Pancreas (tissue), 10 donors: ENCODE data around the gene MCRS1. TPM values are rescaled to one million over a fixed set of nuclear protein-coding genes. Genes with fewer than 3 reads are reported as not detected.
A peak's percentile ranks its signal among the peaks of the same experiment; 100 is the strongest.
"Not testable (repeated sequence)": the region's sequence is repeated elsewhere in the genome, so short reads cannot be mapped to it uniquely, and the experiment has no call there.

ENCODE experiments used
- ATAC-seq, 4 donors: fragments of 200-7000 bp; cut with Tn5 transposase; one replicate each; pipeline versions ENCODE4 v1.8.0 to v1.9.1; 2020; ENCODE audit warnings: mild to moderate bottlenecking in 4 of 4, moderate library complexity in 4 of 4
- DNase-seq, 6 donors: peaks; one replicate each; pipeline ENCODE4 v3.0.0-alpha.2; 2020
- FAIRE-seq: peaks from 2 replicates; lab custom pipeline; 2012; peaks lifted over from hg19 to GRCh38; lab: Jason Lieb, UNC
- H3K27ac ChIP-seq, 4 donors: fragments of 200-600 bp; sonication (generic); 1 replicate in 3 of 4; 2 replicates in 1 of 4; pipeline versions ENCODE4 v1.5.0 to v1.8.0; 2020
- H3K27me3 ChIP-seq, 4 donors: fragments of 200-600 bp; one replicate each; pipeline ENCODE4 v1.8.0; 2021
- H3K36me3 ChIP-seq, 3 donors: fragments of 200-600 bp; sonication (generic) in 1 of 3; one replicate each; pipeline versions ENCODE4 v1.5.0 to v1.8.0; 2020 to 2021
- H3K4me1 ChIP-seq, 3 donors: fragments of 200-600 bp; one replicate each; pipeline ENCODE4 v1.8.0; 2021
- H3K4me3 ChIP-seq, 4 donors: fragments of 200-600 bp; sonication (generic) in 2 of 4; one replicate each; pipeline versions ENCODE4 v1.5.0 to v1.8.0; 2020 to 2021
- H3K9me3 ChIP-seq, 4 donors: fragments of 200-600 bp; one replicate each; pipeline ENCODE4 v1.8.0; 2021
- WGBS, 2 donors: extraction: QIAGEN DNeasy Blood & Tissue Kit; methylation state at CpG; one replicate each; pipeline ENCODE4 v1.1.7; 2013; 5-methylcytosine and 5-hydroxymethylcytosine counted together
- intact Hi-C, 3 donors: fragments of 100-400 bp; cut with DNase I; formaldehyde crosslinking; loops; one replicate each; pipeline versions ENCODE4 v1.11.1 to v1.14.2; 2022
- polyA plus RNA-seq, 2 donors: library from polyadenylated mRNA; stranded (reverse); fragments of 200-250 nt; gene quantifications; one replicate each; pipeline ENCODE4 v1.2.3, GENCODE V29; 2013
- total RNA-seq, 6 donors: library from RNA; stranded (reverse); fragmentation: NEBNext Ultra II Directional in 4 of 6; extraction: Animal tissue kit (Norgen Biotek cat#: 25700) in 4 of 6; gene quantifications; one replicate each; pipeline versions ENCODE4 v1.2.1 to v1.2.4, GENCODE V29; 2021 to 2023
- TF ChIP-seq, protein P1 (sequence below), 4 donors: fragments of 200-600 bp; sonication (generic) in 3 of 4; IDR thresholded peaks; one replicate each; pipeline versions ENCODE4 v1.5.0 to v1.8.0; 2021; ENCODE audit warnings: antibody characterized with exemption in 4 of 4
- donor health status: healthy with polysubstance abuse.
- donor health status: DM: no; HTN: no; CAD: no; lungs with moderate emphysema.
- donor health status: DM: no; HTN: no; CAD: no.
- donor health status: control.
- donor health status: control.
- donor health status: Bipolar disorder and iron deficiency.
- donor health status: DM: yes; HTN: yes; CAD: no.
- donor health status: DM: no; HTN: no; CAD: no.
- donor health status: DM: no; HTN: no; CAD: no.
- donor health status: DM: yes; HTN: yes; CAD: no.

The MCRS1 gene, protein sequence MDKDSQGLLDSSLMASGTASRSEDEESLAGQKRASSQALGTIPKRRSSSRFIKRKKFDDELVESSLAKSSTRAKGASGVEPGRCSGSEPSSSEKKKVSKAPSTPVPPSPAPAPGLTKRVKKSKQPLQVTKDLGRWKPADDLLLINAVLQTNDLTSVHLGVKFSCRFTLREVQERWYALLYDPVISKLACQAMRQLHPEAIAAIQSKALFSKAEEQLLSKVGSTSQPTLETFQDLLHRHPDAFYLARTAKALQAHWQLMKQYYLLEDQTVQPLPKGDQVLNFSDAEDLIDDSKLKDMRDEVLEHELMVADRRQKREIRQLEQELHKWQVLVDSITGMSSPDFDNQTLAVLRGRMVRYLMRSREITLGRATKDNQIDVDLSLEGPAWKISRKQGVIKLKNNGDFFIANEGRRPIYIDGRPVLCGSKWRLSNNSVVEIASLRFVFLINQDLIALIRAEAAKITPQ
- total RNA-seq: 10 to 100 TPM; 19.3 to 29.9 (median 22.9) TPM
- 10 to 100 TPM; 59.6 to 71.0 TPM for polyA plus RNA-seq

DNA sequence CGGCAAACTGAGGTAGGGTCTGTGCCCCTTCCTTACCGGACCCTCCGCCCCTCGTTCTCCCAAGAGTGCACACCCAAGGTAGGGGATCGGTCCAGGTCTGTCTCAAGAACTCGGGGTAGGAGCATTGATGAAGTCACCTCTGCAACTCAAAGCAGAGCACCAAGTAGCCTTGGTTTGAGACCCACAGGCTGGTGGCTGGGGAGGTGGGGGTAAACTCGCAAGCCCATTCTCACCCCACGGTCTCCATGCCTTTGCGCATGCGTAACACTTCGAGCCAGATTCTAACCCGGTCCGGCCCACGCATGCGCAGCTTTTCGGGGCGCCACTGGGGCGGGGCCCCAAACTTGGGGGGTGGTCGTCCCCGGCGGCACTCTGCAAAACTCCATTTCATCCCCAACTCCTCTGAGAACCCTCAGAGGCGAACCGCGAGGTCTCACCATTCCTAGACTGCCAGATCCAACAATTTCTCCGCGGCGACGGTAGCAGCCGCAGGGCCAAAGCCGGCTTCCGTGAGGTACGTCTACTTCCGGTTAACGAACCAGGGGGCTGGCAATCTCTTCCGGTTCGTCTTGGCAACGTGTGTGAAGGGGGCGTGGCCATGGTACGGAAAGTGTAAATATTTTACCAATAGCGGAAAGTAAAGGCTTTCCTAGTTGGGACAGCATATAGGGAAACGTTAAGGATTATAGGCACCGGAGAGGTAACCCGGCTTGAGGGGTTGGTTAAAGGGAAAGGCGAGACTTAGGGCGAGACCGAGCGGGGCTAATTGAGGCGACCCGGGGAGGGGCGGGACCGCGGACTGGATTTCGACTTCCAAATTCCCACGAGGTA is at the start of gene MCRS1:
Gene MCRS1 (minus strand): TSS at position 532 of the 831 bp plus-strand sequence. CDS start 1,411 bp downstream, outside the sequence.
- FAIRE-seq: peak; percentile 59
- H3K27me3 ChIP-seq: no peaks in the 10 kb centered on the region

DNA sequence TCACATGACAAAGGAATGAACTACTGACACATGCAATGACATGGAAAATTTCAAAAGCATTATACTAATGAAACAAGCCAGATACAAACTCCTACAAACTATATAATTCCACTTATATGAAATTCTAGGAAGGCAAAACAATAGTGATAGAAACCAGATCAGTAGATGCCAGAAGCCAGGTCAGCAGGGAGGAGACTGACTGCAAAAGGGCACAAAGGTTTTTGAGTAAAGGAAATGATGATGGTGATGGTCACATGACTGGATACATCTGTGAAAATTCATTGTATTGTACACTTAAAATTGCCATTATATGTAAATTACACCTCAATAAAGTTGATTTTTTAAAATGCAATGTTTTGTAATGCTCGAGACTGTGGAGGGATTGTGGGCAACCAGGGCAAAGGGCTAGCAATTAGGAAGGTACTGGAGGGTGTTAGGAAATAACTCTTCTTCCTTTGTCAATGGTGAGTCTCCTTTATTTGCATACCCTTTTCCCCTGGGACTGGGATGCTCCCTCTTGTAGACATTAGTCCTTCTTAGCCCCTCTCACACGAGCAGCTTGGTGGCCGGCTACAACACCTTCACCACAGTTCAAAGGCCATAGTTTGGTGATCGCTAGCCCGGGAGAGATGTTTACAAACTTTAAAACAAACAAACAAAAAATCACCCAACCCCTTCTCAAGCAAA is 48.7 kb upstream of the MCRS1 start:
- TF ChIP-seq, protein P1, sequence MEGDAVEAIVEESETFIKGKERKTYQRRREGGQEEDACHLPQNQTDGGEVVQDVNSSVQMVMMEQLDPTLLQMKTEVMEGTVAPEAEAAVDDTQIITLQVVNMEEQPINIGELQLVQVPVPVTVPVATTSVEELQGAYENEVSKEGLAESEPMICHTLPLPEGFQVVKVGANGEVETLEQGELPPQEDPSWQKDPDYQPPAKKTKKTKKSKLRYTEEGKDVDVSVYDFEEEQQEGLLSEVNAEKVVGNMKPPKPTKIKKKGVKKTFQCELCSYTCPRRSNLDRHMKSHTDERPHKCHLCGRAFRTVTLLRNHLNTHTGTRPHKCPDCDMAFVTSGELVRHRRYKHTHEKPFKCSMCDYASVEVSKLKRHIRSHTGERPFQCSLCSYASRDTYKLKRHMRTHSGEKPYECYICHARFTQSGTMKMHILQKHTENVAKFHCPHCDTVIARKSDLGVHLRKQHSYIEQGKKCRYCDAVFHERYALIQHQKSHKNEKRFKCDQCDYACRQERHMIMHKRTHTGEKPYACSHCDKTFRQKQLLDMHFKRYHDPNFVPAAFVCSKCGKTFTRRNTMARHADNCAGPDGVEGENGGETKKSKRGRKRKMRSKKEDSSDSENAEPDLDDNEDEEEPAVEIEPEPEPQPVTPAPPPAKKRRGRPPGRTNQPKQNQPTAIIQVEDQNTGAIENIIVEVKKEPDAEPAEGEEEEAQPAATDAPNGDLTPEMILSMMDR (IDR thresholded peaks at IDR 0.05): no peak
- DNase-seq (no peak), ATAC-seq (no peak), FAIRE-seq (no peak)
- no peak overlapping the region for H3K4me3 ChIP-seq
- WGBS, 2 donors: 72 to 80% methylated on average over 5 of the region's 5 CpGs
- H3K36me3 ChIP-seq: no peaks in the 10 kb centered on the region
- no peak overlapping the region for H3K27ac ChIP-seq
- intact Hi-C loops: no loop called here
- H3K4me1 ChIP-seq: peaks cover 0 to 4% (median 4%) of the 10 kb centered on the region in 3 donors
- H3K9me3 ChIP-seq: no peaks in the 10 kb centered on the region
- no peaks in the 10 kb centered on the region for H3K27me3 ChIP-seq

More for the DNA sequence above, at the start of gene MCRS1:
- WGBS, 2 donors: 0 to 1% methylated on average over 54 of the region's 54 CpGs
- intact Hi-C loops: no loop called here
- peak within 1 kb of the TSS; percentile 68 to 93 (median 75) for H3K4me3 ChIP-seq
- H3K27ac ChIP-seq: peak within 1 kb of the TSS; percentile 56 to 80 (median 70)
- TF ChIP-seq, protein P1 (IDR thresholded peaks at IDR 0.05): no peak
- ATAC-seq (peak; percentile 94 to 98 (median 98)), DNase-seq (peak; percentile 85 to 94 (median 90))
- H3K36me3 ChIP-seq: peaks cover 0 to 20% (median 1%) of the 10 kb centered on the region in 3 donors
- no peaks in the 10 kb centered on the region for H3K9me3 ChIP-seq
- peaks cover 0 to 19% (median 9%) of the 10 kb centered on the region in 3 donors for H3K4me1 ChIP-seq

DNA sequence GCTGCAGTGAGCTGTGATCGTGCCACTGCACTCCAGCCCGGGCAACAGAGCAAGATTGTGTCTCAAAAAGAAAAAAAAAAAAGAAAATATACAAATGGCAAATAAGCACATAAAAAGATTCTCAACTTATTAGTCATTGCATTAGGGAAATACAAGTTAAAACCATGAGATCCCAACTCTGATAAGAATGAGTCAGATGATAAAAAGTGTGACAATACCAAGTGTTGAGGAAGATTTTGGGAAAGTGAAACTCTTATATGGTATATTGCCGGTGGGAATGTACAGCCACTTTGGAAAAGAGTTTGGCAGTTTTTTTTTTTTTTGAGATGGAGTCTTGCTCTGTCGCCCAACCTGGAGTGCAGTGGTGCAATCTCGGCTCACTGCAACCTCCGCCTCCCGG is 47.8 kb upstream of the MCRS1 start:
- Histone ChIP-seq H3K4me1 (no peaks in the 10 kb centered on the region), H3K4me3 (no peak overlapping the region), H3K27me3 (no peaks in the 10 kb centered on the region), H3K27ac (no peak overlapping the region), H3K9me3 (no peaks in the 10 kb centered on the region), H3K36me3 (no peaks in the 10 kb centered on the region)
- ATAC-seq (no peak), FAIRE-seq (no peak), DNase-seq (no peak)
- TF ChIP-seq, protein P1 (IDR thresholded peaks at IDR 0.05): no peak
- WGBS, 2 donors: 95 to 100% methylated on average over 6 to 7 of the region's 7 CpGs
- intact Hi-C loops: no loop called here

DNA sequence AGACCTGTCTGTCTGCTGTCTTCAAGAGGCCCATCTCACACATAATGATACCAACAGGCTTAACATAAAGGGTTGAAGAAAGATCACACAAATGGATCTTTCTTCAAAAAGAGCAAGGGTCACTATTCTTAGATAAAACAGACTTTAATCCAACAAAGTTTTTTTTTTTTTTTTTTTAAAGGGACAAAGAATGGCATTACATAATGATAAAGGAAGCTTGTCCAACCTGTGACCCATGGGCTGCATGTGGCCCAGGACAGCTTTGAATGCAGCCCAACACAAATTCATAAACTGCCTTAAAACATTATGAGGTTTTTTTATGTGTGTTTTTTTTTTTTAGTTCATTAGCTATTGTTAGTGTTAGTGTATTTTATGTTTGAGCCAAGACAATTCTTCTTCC is 44.3 kb upstream of the MCRS1 start:
- Histone ChIP-seq H3K27ac (no peak overlapping the region), H3K36me3 (no peaks in the 10 kb centered on the region), H3K27me3 (no peaks in the 10 kb centered on the region), H3K4me3 (no peak overlapping the region), H3K4me1 (peaks cover 0 to 2% (median 0%) of the 10 kb centered on the region in 3 donors), H3K9me3 (no peaks in the 10 kb centered on the region)
- TF ChIP-seq, protein P1 (IDR thresholded peaks at IDR 0.05): no peak
- FAIRE-seq (no peak), ATAC-seq (no peak), DNase-seq (no peak)
- intact Hi-C loops: no loop called here

DNA sequence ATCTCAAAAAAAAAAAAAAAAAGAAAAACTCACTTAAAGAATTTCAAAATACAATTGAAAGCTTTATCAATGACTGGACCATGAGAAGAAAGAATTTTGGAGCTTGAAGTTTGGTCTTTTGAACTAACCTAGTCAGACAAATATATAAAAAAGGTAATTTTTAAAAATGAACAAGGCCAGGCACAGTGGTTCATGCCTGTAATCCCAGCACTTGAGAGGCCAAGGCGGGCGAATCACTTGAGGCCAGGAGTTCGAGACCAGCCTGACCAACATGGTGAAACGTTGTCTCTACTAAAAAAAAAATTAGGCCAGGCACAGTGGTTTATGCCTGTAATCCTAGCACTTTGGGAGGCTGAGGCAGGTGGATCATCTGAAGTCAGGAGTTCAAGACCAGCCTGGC is 42.8 kb upstream of the MCRS1 start:
- 90 to 97% methylated on average over 4 of the region's 4 CpGs for WGBS, 2 donors

More for the DNA sequence above, 42.8 kb upstream of the MCRS1 start:
- intact Hi-C loops, FAIRE-seq, H3K27me3 ChIP-seq, H3K4me3 ChIP-seq, H3K36me3 ChIP-seq, H3K4me1 ChIP-seq, H3K9me3 ChIP-seq, ATAC-seq, DNase-seq, H3K27ac ChIP-seq: not testable (repeated sequence)
